Ishikawa (cell line): ENCODE results near the gene GRB10.

Experiments
- CEBPB ChIP-seq: IDR thresholded peaks from 2 replicates; pipeline ENCODE4 v1.6.1; 2012
- CREB1 ChIP-seq: IDR thresholded peaks from 2 replicates; pipeline ENCODE4 v1.6.1; 2012; ENCODE audit warnings: low read depth
- EGR1 ChIP-seq: IDR thresholded peaks from 2 replicates; pipeline ENCODE4 v1.6.1; 2012
- EP300 ChIP-seq: IDR thresholded peaks from 2 replicates; pipeline ENCODE4 v1.6.1; 2012; ENCODE audit warnings: borderline replicate concordance
- FOXM1 ChIP-seq: IDR thresholded peaks from 2 replicates; pipeline ENCODE4 v1.6.1; 2012; ENCODE audit warnings: low read depth, borderline replicate concordance
- NFIC ChIP-seq: IDR thresholded peaks from 2 replicates; pipeline ENCODE4 v1.6.1; 2012
- RAD21 ChIP-seq: IDR thresholded peaks from 2 replicates; pipeline ENCODE4 v1.6.1; 2012; ENCODE audit warnings: low read depth
- TAF1 ChIP-seq: IDR thresholded peaks from 2 replicates; pipeline ENCODE4 v1.6.1; 2012; ENCODE audit warnings: low read depth, mild to moderate bottlenecking
- TCF12 ChIP-seq: IDR thresholded peaks from 2 replicates; pipeline ENCODE4 v1.6.1; 2012; ENCODE audit warnings: low read depth
- TEAD4 ChIP-seq: IDR thresholded peaks from 2 replicates; pipeline ENCODE4 v1.6.1; 2012
- YY1 ChIP-seq: IDR thresholded peaks from 2 replicates; pipeline ENCODE4 v1.6.1; 2012; ENCODE audit warnings: low read depth
- ZBTB7A ChIP-seq: IDR thresholded peaks from 2 replicates; pipeline ENCODE4 v1.6.1; 2012; ENCODE audit warnings: low read depth
- TF ChIP-seq, protein P1 (sequence below): IDR thresholded peaks from 2 replicates; pipeline ENCODE4 v1.6.1; 2012
- TF ChIP-seq, protein P2 (sequence below): IDR thresholded peaks from 2 replicates; pipeline ENCODE4 v1.6.1; 2012
- TF ChIP-seq, protein P3 (sequence below): IDR thresholded peaks from 2 replicates; pipeline ENCODE4 v1.6.1; 2012; ENCODE audit warnings: low read depth, mild to moderate bottlenecking

The GRB10 gene

DNA sequence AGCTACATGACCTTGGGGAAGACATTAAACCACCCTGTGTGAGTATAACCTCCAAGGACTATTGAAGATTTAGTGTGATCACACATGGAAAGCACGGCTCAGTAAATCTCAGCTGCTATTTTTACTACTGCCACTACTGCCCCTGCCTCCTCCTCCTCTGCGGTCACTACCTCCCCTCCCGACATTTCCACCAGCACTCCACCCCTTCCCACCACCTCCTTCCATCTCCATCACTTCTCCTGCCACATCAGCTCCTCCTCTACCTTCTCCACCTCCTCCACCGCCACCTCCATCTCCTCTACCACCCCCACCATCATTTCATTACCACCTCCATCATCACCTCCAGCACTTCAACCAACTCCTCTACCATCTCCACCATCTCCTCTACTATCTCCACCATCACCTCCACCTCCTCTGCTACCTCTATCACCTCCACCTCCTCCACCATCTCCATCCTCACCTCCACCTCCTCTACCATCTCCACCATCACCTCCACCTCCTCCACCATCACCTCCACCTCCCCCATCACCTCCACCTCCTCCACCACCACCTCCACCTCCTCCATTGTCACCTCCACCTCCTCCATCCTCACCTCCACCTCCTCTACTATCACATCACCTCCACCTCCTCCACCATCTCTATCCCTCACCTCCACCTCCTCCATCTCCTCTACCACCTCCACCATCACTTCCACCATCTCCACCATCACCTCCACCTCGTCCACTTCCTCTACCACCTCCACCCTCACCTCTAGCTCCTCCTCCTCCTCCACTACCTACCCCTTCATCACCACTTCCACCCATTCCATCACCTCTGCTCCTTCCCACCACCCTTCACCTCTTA lies 69.4 kb downstream of the GRB10 start:
- TF ChIP-seq TAF1 (no peak), YY1 (no peak), CREB1 (no peak), TCF12 (no peak), ZBTB7A (no peak), NFIC (no peak), TEAD4 (no peak), FOXM1 (no peak), EGR1 (no peak), RAD21 (no peak), EP300 (no peak), CEBPB (no peak)
- TF ChIP-seq, protein P1, sequence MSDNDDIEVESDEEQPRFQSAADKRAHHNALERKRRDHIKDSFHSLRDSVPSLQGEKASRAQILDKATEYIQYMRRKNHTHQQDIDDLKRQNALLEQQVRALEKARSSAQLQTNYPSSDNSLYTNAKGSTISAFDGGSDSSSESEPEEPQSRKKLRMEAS: no peak
- TF ChIP-seq, protein P2, sequence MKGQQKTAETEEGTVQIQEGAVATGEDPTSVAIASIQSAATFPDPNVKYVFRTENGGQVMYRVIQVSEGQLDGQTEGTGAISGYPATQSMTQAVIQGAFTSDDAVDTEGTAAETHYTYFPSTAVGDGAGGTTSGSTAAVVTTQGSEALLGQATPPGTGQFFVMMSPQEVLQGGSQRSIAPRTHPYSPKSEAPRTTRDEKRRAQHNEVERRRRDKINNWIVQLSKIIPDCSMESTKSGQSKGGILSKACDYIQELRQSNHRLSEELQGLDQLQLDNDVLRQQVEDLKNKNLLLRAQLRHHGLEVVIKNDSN: no peak
- TF ChIP-seq, protein P3, sequence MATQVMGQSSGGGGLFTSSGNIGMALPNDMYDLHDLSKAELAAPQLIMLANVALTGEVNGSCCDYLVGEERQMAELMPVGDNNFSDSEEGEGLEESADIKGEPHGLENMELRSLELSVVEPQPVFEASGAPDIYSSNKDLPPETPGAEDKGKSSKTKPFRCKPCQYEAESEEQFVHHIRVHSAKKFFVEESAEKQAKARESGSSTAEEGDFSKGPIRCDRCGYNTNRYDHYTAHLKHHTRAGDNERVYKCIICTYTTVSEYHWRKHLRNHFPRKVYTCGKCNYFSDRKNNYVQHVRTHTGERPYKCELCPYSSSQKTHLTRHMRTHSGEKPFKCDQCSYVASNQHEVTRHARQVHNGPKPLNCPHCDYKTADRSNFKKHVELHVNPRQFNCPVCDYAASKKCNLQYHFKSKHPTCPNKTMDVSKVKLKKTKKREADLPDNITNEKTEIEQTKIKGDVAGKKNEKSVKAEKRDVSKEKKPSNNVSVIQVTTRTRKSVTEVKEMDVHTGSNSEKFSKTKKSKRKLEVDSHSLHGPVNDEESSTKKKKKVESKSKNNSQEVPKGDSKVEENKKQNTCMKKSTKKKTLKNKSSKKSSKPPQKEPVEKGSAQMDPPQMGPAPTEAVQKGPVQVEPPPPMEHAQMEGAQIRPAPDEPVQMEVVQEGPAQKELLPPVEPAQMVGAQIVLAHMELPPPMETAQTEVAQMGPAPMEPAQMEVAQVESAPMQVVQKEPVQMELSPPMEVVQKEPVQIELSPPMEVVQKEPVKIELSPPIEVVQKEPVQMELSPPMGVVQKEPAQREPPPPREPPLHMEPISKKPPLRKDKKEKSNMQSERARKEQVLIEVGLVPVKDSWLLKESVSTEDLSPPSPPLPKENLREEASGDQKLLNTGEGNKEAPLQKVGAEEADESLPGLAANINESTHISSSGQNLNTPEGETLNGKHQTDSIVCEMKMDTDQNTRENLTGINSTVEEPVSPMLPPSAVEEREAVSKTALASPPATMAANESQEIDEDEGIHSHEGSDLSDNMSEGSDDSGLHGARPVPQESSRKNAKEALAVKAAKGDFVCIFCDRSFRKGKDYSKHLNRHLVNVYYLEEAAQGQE: no peak

DNA sequence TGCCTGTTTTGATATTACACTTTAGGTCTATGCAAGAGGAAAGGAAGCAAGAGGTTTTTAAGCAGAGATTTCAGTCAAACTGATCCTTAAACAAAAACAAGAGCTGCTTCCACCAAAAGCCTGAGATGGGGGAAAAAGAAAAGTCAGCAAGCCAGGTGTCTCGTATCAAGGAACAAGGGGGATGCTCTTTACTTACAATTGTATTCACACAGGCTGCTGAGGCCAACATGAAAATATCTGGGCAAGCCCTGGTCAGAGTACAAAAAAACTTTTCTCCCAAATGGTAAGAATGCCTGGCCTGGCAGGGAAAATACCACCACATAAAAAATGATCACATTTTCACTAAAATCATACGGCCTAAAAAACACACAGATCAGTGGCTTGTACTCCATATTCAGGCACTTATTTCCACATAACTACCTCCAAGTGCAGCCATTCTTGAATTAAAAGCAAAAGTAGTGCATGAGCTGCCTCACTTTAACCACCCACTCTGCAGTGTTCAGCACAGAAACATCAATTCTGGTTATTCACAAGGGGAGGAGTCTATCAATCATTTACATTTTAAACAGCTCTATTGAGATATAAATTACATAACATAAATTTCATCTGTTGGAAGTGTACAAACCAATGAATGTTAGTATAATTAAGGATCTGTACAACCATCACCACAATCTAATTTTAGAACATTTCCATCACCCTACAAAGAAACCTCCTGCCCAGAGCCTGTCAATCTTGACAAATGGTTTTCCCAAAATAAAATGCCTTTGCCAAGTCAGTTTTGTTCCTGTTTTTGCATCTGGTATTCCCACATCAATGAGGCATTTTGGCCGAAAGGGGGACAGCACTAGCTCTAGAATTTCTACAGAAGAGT lies 70.2 kb downstream of the GRB10 start:
- TF ChIP-seq TEAD4: no peak
- TF ChIP-seq, protein P3: no peak
- no peak for TF ChIP-seq EGR1
- TF ChIP-seq TAF1: no peak
- TF ChIP-seq NFIC: no peak

DNA sequence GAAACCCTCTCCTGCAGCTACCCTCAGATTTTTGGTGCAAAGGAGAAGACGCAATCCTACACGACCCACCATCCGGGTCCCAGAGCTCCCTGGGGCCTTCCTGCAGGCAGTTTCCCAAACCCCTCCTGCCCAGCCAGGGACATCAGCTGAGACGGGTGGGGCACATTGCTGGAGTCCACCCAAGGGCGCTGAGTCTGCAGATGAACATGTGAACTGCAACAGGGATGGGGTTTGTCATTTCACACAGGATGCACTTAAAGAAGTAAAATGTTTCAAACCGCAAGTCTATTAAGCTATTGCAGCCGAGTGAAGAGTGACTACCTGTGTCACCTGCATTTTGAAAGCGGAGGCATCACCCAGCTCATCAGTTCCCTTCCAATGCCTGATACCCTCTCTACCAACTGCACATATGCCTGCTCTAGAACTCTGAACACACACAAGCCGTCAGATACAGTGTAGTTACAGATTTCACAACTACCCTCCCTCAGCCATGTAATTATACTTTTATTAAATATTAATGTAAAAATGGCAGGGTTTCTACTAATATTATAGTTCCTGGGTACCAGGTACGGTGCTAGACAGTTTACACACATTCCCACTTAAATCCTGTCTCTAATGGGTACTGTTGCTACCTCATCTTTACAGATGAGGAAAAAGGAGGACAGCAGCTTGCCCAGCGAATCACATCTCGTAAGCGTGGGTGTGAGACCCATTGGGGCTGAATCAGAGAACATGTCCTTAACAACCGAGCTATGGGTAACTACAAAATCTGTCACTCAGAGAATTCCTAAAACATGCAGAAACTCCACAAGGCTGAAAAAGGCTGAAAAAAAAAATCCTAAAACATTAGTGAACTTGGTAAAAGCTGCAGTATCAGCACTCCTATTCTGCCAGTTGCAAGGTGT lies 71.2 kb downstream of the GRB10 start:
- no peak for TF ChIP-seq NFIC

DNA sequence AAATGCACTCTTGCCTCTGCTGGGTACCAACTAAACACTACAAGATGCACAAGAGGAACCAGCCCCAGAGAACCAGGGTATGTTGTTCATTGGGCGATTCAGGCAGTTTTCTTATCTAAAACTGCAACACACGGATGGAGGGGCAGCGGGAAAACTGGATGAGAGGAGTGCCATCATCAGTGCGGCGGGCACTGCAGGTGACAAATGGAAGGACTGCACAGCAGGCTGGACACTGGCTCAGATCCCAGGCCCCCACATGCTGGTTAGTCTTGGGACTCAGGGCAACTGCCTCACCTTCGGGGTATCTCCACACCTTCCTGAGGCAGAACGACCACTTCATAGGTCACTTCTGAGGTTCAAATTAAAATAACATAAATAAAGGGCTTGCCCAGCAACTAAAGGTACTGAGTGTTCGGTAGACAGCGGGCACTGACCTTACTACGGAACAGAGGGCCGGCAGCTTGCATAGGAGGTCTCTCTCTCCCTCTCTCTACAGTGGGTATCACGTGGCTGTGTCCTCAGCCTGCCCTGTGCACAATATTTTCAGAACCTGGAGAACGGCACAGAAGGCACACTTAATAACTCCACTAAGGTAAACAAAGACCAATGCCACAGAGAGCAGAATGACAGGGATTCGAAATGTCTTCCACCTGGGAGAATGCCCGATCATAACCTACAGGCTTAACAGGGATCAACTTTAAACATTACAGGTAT lies 72.1 kb downstream of the GRB10 start:
- no peak for TF ChIP-seq NFIC

DNA sequence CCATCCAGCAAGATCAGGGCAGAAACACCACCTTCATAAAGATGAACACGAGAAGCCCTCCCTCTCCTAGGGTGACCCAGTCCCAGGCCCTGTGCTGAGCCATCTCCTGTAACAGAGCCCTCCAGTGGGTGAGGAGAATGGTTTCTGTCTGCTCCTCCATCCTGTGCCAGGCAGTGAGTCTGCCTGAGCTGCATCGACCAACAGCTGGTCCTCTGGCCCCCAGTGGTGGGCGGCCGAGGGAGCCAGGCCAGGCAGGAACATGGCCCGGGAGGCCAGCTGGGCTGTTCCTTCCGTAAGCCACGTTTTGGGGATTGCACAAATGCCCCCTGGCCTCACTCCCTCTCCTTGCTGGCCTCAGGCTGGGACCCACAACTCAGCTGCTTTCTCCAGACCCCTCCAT lies 73.5 kb downstream of the GRB10 start:
- TF ChIP-seq, protein P1: no peak
- TF ChIP-seq CREB1: no peak
- TF ChIP-seq, protein P3: no peak
- TF ChIP-seq EP300: no peak
- TF ChIP-seq, protein P2: no peak
- no peak for TF ChIP-seq TAF1
- no peak for TF ChIP-seq TCF12
- no peak for TF ChIP-seq TEAD4
- TF ChIP-seq EGR1: no peak
- TF ChIP-seq NFIC: no peak
- TF ChIP-seq CEBPB: no peak
- TF ChIP-seq RAD21: no peak
- no peak for TF ChIP-seq FOXM1
